Loucy (cell line): Measurements from ENCODE around the gene FEM1B.

Source experiments
- H2AFZ ChIP-seq: fragments of 200-600 bp; sonication (generic); 2 replicates; pipeline ENCODE4 v1.6.0; 2016; ENCODE audit warnings: antibody characterized with exemption, mild to moderate bottlenecking, low read length, moderate library complexity
- H3F3A ChIP-seq: fragments of 200-600 bp; 2 replicates; pipeline ENCODE4 v1.6.0; 2016; ENCODE audit warnings: antibody characterized with exemption, low read depth, mild to moderate bottlenecking
- H3K27me3 ChIP-seq: fragments of 200-600 bp; sonication (generic); 2 replicates; pipeline ENCODE4 v1.6.1; 2014; ENCODE audit warnings: low read length, mild to moderate bottlenecking; ENCODE audit not compliant: insufficient read depth, poor library complexity, severe bottlenecking
- H3K36me3 ChIP-seq: fragments of 200-600 bp; sonication (generic); 2 replicates; pipeline ENCODE4 v1.6.1; 2016; ENCODE audit warnings: low read length; ENCODE audit not compliant: insufficient read depth
- H3K4me1 ChIP-seq: fragments of 200-600 bp; sonication (generic); 2 replicates; pipeline ENCODE4 v1.5.1; 2014; ENCODE audit warnings: low read length, mild to moderate bottlenecking; ENCODE audit not compliant: insufficient read depth, poor library complexity, severe bottlenecking
- H3K4me2 ChIP-seq: fragments of 200-600 bp; sonication (generic); 2 replicates; pipeline ENCODE4 v1.6.0; 2014; ENCODE audit warnings: antibody characterized with exemption, low read length, low read depth, mild to moderate bottlenecking; ENCODE audit not compliant: poor library complexity, severe bottlenecking
- H3K4me3 ChIP-seq: fragments of 200-600 bp; sonication (generic); 2 replicates; pipeline ENCODE4 v1.5.1; 2014; ENCODE audit warnings: low read length, mild to moderate bottlenecking, mixed read lengths; ENCODE audit not compliant: poor library complexity, severe bottlenecking
- H3K79me2 ChIP-seq: fragments of 200-600 bp; sonication (generic); 2 replicates; pipeline ENCODE4 v1.6.1; 2014; ENCODE audit warnings: low read length; ENCODE audit not compliant: insufficient read depth
- H3K9ac ChIP-seq: fragments of 200-600 bp; sonication (generic); 2 replicates; pipeline ENCODE4 v1.6.0; 2014; ENCODE audit warnings: mild to moderate bottlenecking, low read depth, low read length, moderate library complexity; ENCODE audit not compliant: poor library complexity, severe bottlenecking
- H3K9me2 ChIP-seq: fragments of 200-600 bp; sonication (generic); replicated peaks from 2 replicates; pipeline ENCODE4 v1.6.1; 2016; ENCODE audit warnings: low read depth, low read length, mixed read lengths
- H3K9me3 ChIP-seq: fragments of 200-600 bp; sonication (generic); 2 replicates; pipeline ENCODE4 v1.6.1; 2014; ENCODE audit warnings: mild to moderate bottlenecking, antibody characterized with exemption, low read length, low read depth; ENCODE audit not compliant: insufficient read depth
- H4K20me1 ChIP-seq: fragments of 200-600 bp; sonication (generic); 2 replicates; pipeline ENCODE4 v1.6.0; 2014; ENCODE audit warnings: antibody characterized with exemption, low read length, mild to moderate bottlenecking; ENCODE audit not compliant: insufficient read depth, poor library complexity, severe bottlenecking
- CTCF ChIP-seq: fragments of 200-600 bp; sonication (generic); conservative IDR thresholded peaks from 2 replicates; pipeline ENCODE4 v1.5.1; 2014; ENCODE audit warnings: mild to moderate bottlenecking, antibody characterized with exemption, low read length
- EZH2phosphoT487 ChIP-seq: fragments of 200-600 bp; IDR thresholded peaks from 2 replicates; pipeline ENCODE4 v1.6.1; 2018; ENCODE audit warnings: antibody characterized with exemption, mild to moderate bottlenecking, moderate library complexity, borderline replicate concordance

FEM1B gene

GRCh38 chr15:68313501-68314410 is 36.2 kb downstream of the FEM1B start:
- Histone ChIP-seq H3K4me1 (no peaks in the 10 kb centered on the region), H3K4me2 (no peak overlapping the region), H3K27me3 (no peaks in the 10 kb centered on the region), H4K20me1 (no peaks in the 10 kb centered on the region), H3K9me2 (no peaks in the 10 kb centered on the region), H3K79me2 (no peaks in the 10 kb centered on the region), H2AFZ (no peak overlapping the region), H3K9ac (no peak overlapping the region), H3K36me3 (no peaks in the 10 kb centered on the region), H3K4me3 (no peak overlapping the region), H3F3A (no peaks in the 10 kb centered on the region), H3K9me3 (no peaks in the 10 kb centered on the region)
- TF ChIP-seq CTCF: no peak
- no peak for TF ChIP-seq EZH2phosphoT487

- no peaks in the 10 kb centered on the region for H4K20me1 ChIP-seq
- no peaks in the 10 kb centered on the region for H3K9me2 ChIP-seq
- H3F3A ChIP-seq: no peaks in the 10 kb centered on the region
- H3K9ac ChIP-seq: no peak overlapping the region
- TF ChIP-seq CTCF (no peak), EZH2phosphoT487 (no peak)
- no peak overlapping the region for H3K4me2 ChIP-seq
- no peaks in the 10 kb centered on the region for H3K36me3 ChIP-seq
- no peak overlapping the region for H2AFZ ChIP-seq
- H3K4me3 ChIP-seq: no peak overlapping the region
- H3K79me2 ChIP-seq: no peaks in the 10 kb centered on the region
- no peaks in the 10 kb centered on the region for H3K4me1 ChIP-seq
- no peaks in the 10 kb centered on the region for H3K27me3 ChIP-seq
- H3K9me3 ChIP-seq: no peaks in the 10 kb centered on the region
Observed at GRCh38 chr15:68314563-68314962, 37.0 kb downstream of the FEM1B start.

- Histone ChIP-seq H3K9me3 (no peaks in the 10 kb centered on the region), H3K27me3 (no peaks in the 10 kb centered on the region), H3K79me2 (no peaks in the 10 kb centered on the region), H3K4me3 (no peak overlapping the region), H3K4me1 (no peaks in the 10 kb centered on the region), H3K36me3 (no peaks in the 10 kb centered on the region), H3K9ac (no peak overlapping the region), H3K9me2 (no peaks in the 10 kb centered on the region), H2AFZ (no peak overlapping the region), H4K20me1 (no peaks in the 10 kb centered on the region), H3F3A (no peaks in the 10 kb centered on the region), H3K4me2 (no peak overlapping the region)
- TF ChIP-seq EZH2phosphoT487: no peak
- no peak for TF ChIP-seq CTCF
Observed at GRCh38 chr15:68315035-68315434, 37.5 kb downstream of the FEM1B start.
